T-helper 2 cell treated with Interferon-gamma antibody and Interleukin-4, amounts not matched to agents 5 μg/mL and 100 μg/mL, for 36 hours (primary cell): ENCODE measurements around the gene CREB3L4.

Experiments used
- DNase-seq: peaks from one replicate; pipeline ENCODE4 v3.0.0; 2021; ENCODE audit warnings: low spot score
- H3K27ac Mint-ChIP-seq: one replicate; pipeline ENCODE4 v1.8.0; 2021; ENCODE audit warnings: mild to moderate bottlenecking, mixed read lengths
- H3K27me3 Mint-ChIP-seq: one replicate; pipeline ENCODE4 v1.8.0; 2021; ENCODE audit warnings: low read depth, mixed read lengths
- H3K36me3 Mint-ChIP-seq: one replicate; pipeline ENCODE4 v1.8.0; 2021; ENCODE audit warnings: low read depth, mixed read lengths
- H3K4me1 Mint-ChIP-seq: one replicate; pipeline ENCODE4 v1.8.0; 2021; ENCODE audit warnings: low read depth, mixed read lengths
- H3K4me3 Mint-ChIP-seq: one replicate; pipeline ENCODE4 v1.8.0; 2022; ENCODE audit warnings: mild to moderate bottlenecking, moderate library complexity, mixed read lengths
- H3K9me3 Mint-ChIP-seq: one replicate; pipeline ENCODE4 v1.8.0; 2021; ENCODE audit warnings: mixed read lengths

CREB3L4 gene

DNA sequence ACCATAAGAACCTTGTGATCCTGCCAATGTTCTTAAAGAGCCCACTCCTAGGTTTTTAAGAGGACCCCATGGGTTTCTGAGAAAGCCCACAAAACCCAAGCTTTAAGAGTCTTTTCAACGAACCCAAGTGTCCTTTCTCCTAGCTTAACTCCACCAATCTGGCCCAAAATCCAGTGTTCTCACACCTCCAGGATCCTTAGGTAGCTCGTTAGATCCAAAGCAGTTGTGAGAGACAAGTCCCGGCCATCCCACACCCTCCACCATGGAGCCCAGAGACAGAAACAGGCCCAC lies 22.9 kb upstream of the CREB3L4 start:
- Mint-ChIP-seq H3K27ac (peak overlapping the region; percentile 97), H3K27me3 (no peaks in the 10 kb centered on the region), H3K9me3 (no peaks in the 10 kb centered on the region), H3K36me3 (peaks cover 62% of the 10 kb centered on the region), H3K4me1 (peaks cover 11% of the 10 kb centered on the region), H3K4me3 (peak overlapping the region; percentile 94)
- no peak for DNase-seq

DNA sequence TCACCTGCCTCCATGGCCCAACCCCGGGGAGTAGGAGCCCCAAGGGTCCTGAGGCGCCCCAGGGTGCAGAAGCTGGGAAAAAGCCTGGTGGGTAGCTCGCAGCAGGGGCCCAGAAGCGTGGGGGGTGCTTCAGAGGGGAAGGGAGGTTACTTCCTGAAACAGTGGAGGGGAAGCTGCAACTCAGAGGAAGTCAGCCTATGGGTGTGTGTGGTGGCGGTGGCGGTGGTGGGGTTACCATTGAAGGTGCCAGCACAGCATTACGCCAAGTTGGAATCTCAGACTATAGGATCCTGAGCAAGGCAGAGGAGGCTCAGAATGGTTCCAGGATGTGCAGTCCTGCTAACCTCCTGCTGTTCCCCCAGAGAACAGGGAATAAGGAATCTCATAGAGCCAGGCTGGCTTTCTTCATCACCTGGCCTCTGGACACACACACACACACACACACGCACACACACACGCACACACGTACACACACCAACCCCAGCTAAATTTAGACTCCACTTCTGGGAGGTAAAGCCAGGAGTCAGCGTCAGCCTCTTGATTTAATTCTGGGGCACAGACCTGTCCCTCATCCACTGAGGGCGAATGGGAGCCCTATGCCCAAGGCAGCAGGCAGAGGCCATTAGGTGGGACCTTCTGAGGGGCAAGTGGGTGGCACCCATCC lies 22.4 kb upstream of the CREB3L4 start:
- Mint-ChIP-seq H3K36me3 (peaks cover 62% of the 10 kb centered on the region), H3K4me1 (peaks cover 11% of the 10 kb centered on the region), H3K27ac (peak overlapping the region; percentile 97), H3K9me3 (no peaks in the 10 kb centered on the region), H3K4me3 (peak overlapping the region; percentile 94), H3K27me3 (no peaks in the 10 kb centered on the region)
- DNase-seq = peak; percentile 73

DNA sequence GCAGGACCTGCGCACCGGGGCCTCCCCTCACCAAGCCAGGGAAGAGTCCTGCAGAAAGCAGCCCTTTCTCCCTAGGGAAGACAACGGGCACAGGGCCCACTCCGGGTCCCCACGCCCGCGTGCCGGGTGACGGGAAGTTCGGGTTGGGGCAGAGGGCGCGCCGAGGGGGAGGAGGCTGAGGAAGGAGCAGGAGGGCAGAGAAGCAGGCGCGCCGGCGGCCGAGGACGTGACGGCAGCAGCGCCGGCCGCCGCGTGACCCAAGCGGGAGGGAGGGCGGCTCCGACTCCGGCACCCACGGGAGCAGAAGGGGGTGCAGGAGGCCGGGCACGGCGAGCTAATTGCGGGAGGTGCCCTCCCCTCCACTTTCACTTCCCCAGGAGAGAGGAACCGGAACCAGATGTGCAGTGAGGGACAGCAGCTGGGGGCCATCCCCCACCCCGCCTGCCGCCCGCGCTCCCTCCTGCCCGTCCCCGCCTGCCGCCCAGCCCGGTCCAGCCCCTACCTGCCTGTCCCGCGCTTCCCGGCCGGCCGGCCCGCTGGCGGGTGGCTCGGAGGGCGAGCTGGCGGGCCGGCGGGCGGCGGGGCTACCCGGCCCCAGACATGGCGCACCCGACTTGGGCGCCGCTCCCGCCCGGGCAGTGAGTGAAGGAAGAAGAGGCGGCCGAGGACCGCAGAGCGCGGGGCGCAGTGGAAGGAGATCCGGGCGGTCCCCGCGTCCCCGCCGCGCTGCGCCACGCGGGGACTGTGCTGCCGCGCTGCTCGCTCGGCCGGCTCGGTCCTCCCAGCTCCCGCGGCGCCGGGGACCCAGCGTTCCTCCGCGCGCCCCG lies 21.7 kb upstream of the CREB3L4 start:
- DNase-seq = peak; percentile 74
- peak overlapping the region; percentile 94 for H3K4me3 Mint-ChIP-seq
- H3K4me1 Mint-ChIP-seq = peaks cover 13% of the 10 kb centered on the region
- H3K36me3 Mint-ChIP-seq = peaks cover 65% of the 10 kb centered on the region
- H3K27ac Mint-ChIP-seq = peak overlapping the region; percentile 97
- H3K9me3 Mint-ChIP-seq = no peaks in the 10 kb centered on the region
- no peaks in the 10 kb centered on the region for H3K27me3 Mint-ChIP-seq

DNA sequence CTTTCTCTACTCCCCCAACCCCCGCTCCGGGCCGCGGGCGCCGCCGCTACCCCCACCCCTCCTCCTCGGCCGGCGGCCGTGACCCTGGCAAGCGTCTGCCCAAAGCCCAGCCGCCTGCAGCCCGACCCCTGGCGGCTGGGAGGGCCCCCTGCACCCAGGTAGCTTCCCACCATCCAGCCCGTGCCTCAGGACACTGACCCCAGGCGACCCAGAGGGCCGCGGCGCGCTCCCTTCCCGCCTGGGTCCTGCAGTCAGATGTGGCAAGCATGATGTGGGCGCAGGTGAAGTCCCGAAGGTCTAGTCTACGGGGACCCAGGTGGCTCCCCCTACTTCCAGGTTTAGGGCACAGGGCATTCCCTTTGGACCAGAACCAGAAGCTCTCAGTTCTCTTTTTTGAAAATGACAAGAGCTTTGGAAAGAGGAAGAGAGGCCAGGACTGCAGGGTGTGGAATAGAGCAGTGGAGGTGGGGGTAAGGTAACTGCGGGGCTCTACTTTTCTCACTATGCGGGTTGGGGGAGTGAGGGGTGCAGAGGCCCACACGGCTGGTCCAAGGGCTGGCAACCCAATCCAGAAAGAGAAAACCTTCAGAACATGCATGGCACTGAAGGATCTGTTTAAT lies 21.0 kb upstream of the CREB3L4 start, which contains the start of gene DENND4B:
Gene DENND4B, minus strand, starts transcription at position 97 of the 620 bp plus-strand sequence. CDS start 2,344 bp downstream, outside the sequence.
- no peaks in the 10 kb centered on the region for H3K27me3 Mint-ChIP-seq

DNA sequence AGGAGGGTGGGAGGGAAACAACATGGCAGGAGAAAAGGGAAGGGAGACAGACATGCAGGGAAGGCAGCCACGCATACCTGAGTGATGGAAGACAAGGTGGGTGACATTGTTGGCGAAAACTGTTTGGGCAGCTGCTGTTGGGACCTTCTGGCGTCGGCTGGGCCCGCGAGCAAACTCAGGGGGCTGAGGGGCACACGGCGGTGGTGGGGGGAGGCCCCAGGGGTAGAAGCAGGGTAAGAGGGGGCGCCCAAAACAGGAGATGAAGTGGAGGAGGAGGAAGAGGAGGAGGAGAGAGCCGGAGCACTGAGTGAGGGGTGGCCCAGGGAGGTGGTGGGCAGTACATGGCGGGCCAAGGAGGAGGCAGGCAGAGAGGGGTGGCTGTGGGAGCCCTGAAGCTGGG lies 16.5 kb upstream of the CREB3L4 start:
- no peak for DNase-seq
- Mint-ChIP-seq H3K4me3 (no peak overlapping the region), H3K36me3 (peaks cover 59% of the 10 kb centered on the region), H3K27me3 (no peaks in the 10 kb centered on the region), H3K4me1 (peaks cover 18% of the 10 kb centered on the region), H3K27ac (peak overlapping the region; percentile 1), H3K9me3 (no peaks in the 10 kb centered on the region)

More for the DNA sequence above, 21.0 kb upstream of the CREB3L4 start, which contains the start of gene DENND4B:
- peak; percentile 79 for DNase-seq
- Mint-ChIP-seq H3K27ac (peak within 1 kb of the TSS; percentile 97), H3K9me3 (no peaks in the 10 kb centered on the region), H3K4me3 (peak within 1 kb of the TSS; percentile 94), H3K4me1 (peaks cover 14% of the 10 kb centered on the region), H3K36me3 (peaks cover 67% of the 10 kb centered on the region)

DNA sequence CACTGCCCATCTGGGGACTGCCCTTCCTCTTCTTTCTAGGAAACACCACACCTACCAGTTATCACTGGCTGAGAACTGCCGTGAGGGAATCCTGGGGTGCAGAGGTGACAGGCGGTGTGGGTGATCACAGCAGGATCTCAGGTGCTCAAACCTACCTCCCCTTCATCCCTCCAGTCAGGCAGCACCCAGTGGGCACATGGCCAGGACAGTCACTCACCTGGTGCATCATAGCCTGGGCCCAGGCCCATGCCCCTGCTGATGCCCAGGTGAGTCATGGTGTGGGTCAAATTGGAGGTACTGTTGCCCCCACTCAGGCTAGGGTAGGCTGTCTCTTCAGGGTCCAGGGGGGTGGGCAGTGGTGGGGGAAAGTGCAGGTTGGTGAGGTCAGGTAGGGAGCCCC lies 15.9 kb upstream of the CREB3L4 start:
- H3K27ac Mint-ChIP-seq = no peak overlapping the region
- H3K4me1 Mint-ChIP-seq = peaks cover 24% of the 10 kb centered on the region
- H3K4me3 Mint-ChIP-seq = no peak overlapping the region
- peaks cover 60% of the 10 kb centered on the region for H3K36me3 Mint-ChIP-seq
- DNase-seq = no peak
- H3K27me3 Mint-ChIP-seq = no peaks in the 10 kb centered on the region
- no peaks in the 10 kb centered on the region for H3K9me3 Mint-ChIP-seq

DNA sequence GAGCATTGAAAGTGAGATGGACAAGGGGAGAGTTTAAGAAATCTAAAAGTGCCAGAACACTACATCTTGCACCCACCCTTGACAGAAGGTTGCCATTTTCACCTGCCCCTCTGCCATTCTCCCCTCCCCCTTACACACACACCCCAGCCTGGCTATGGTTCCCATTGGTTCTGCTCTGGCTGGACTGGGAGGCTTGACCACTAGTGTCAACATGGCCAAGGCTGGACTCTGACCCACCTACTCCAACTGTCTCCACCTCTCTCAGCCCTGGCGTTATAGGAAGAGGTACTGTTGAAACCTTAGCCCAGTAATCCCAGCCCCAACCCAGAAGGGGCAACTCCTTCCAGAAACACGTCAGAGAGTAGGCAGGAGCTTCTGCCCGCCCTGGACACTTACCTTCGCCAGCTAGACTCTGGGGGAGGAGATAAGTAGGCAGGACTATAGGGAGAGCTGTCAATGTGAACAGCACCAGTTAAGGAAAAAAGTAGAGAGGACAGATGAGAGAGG lies 13.8 kb upstream of the CREB3L4 start:
- no peaks in the 10 kb centered on the region for H3K27me3 Mint-ChIP-seq
- H3K9me3 Mint-ChIP-seq = no peaks in the 10 kb centered on the region
- no peak overlapping the region for H3K4me3 Mint-ChIP-seq
- peak overlapping the region; percentile 9 for H3K27ac Mint-ChIP-seq
- peaks cover 50% of the 10 kb centered on the region for H3K36me3 Mint-ChIP-seq
- peaks cover 32% of the 10 kb centered on the region for H3K4me1 Mint-ChIP-seq
- DNase-seq = no peak

DNA sequence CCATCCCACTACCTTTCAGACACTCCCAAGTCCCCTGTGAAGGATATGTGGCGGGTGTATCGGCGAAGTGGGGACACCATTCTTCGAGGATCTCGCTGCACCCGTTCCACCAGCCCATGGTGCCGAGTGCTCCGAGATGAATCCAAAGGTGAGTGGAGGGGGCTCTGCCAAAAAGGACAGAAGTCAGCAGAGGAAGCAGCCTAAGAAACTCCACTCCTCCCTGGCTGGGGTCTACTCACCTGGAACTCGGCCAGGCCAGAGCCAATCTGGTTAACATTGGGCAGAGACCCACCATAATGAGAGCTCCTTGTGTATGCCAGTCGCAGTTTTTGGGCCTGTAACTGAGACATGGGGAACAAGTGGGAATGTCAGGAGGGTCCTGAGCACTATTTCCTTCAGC lies 12.9 kb upstream of the CREB3L4 start:
- no peak overlapping the region for H3K4me3 Mint-ChIP-seq

DNA sequence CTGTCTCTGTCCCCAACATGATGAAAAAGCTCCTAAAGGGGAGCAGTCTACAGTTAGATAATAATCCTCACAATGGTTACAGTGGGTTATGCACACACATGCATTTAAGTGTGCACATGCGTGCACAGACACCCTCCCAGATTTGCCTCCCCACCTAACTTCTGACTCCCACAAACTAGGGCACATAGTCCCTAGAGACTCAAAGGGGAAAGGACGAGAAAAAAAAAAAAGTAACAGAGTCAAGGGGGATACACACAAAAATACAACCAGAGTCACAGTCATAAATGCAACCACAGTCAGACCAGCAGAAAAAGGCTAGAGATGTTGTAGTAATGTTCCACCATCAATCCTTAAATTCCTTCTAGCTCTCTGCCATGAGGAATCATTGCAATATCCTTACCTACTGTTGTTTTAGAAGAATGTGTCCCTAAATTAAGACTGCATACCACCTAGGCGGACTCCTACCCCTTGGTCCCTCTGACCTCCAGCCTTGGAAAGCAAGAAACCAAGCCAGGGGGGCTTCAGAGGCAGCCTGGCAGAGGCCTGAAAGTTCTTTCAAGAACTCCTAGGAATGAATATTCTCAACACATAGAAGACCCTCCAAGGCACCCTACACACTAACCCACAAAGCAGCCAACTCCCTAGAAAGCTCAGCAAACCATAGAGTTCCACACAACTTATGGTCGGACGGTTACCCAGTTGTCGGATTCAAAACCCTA lies 10.5 kb upstream of the CREB3L4 start:
- Mint-ChIP-seq H3K27ac (peak overlapping the region; percentile 95), H3K9me3 (no peaks in the 10 kb centered on the region), H3K27me3 (no peaks in the 10 kb centered on the region), H3K4me3 (peak overlapping the region; percentile 99), H3K36me3 (peaks cover 31% of the 10 kb centered on the region), H3K4me1 (peaks cover 40% of the 10 kb centered on the region)
- DNase-seq = no peak

More for the DNA sequence above, 12.9 kb upstream of the CREB3L4 start:
- no peak for DNase-seq
- peaks cover 37% of the 10 kb centered on the region for H3K4me1 Mint-ChIP-seq
- no peak overlapping the region for H3K27ac Mint-ChIP-seq
- H3K27me3 Mint-ChIP-seq = no peaks in the 10 kb centered on the region
- no peaks in the 10 kb centered on the region for H3K9me3 Mint-ChIP-seq
- H3K36me3 Mint-ChIP-seq = peaks cover 46% of the 10 kb centered on the region

DNA sequence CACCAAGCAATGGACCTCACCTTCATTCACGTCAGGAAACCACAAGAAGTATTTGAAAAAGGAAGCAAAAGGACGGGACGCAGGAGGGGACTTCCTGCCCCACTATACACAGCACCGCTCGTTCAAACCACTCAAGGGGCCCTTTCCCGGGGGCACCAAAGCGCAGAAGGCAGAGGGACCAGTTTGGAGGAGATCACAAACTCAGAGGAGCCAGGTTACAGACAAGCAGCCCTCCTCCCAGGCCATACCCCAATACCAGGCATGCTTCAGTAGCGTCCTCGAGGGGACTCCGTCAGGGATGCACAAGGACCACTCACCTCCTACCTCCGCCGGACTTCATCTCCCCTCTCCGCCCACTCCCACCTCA lies 10.0 kb upstream of the CREB3L4 start:
- peaks cover 44% of the 10 kb centered on the region for H3K4me1 Mint-ChIP-seq
- peak overlapping the region; percentile 99 for H3K4me3 Mint-ChIP-seq
- H3K36me3 Mint-ChIP-seq = peaks cover 30% of the 10 kb centered on the region
- DNase-seq = peak; percentile 53
- H3K27me3 Mint-ChIP-seq = no peaks in the 10 kb centered on the region
- no peaks in the 10 kb centered on the region for H3K9me3 Mint-ChIP-seq
- peak overlapping the region; percentile 95 for H3K27ac Mint-ChIP-seq

DNA sequence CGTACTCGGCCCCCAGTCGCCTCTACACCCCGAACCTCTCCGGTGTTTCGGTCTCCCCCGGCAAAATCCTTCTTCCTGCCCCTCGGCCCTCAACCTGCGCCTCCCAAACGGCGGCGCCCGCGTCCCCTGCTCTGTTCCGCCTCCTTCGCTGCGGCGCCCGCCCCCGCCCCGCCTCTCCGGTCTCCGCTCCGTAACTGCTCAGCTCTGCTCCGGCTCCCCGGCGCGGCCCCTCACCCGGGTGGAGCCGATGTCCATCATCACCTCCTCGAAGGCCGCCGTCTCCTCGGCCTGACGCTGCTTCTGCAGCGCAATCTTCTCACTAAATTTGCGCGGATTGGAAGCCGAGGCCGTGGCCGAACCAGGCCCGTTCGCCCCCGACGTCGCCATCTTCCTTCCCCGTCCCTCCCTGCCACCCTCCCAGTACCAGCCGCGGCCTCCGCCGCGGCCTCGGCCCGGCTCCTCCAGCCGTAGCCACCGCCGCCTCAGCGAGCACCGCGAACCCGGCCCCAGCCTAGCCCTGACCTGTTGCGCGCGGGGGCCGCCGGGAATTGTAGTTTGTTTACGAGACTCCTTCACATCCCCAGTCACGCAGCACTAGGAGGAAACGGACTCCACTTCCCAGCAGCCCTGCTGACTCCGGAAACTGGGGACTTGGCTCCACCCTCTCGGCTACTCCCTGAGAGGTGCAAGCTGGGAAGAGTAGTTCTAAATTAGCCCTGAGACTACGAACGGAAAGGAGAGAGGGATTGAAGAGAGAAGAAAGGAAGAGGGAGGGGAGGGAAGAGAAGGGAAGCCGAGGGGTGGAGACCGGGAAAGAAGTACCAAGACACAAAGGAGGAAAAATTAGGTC lies 9.4 kb upstream of the CREB3L4 start, which contains the start of gene CRTC2:
Gene CRTC2, minus strand, starts transcription at position 502 of the 850 bp plus-strand sequence. Its CDS starts 115 bp downstream, at position 387.
- H3K4me3 Mint-ChIP-seq = peak within 1 kb of the TSS; percentile 99
- H3K36me3 Mint-ChIP-seq = peaks cover 27% of the 10 kb centered on the region
- peaks cover 44% of the 10 kb centered on the region for H3K4me1 Mint-ChIP-seq
- H3K9me3 Mint-ChIP-seq = no peaks in the 10 kb centered on the region
- peak within 1 kb of the TSS; percentile 95 for H3K27ac Mint-ChIP-seq
- H3K27me3 Mint-ChIP-seq = no peaks in the 10 kb centered on the region
- peak; percentile 98 for DNase-seq

DNA sequence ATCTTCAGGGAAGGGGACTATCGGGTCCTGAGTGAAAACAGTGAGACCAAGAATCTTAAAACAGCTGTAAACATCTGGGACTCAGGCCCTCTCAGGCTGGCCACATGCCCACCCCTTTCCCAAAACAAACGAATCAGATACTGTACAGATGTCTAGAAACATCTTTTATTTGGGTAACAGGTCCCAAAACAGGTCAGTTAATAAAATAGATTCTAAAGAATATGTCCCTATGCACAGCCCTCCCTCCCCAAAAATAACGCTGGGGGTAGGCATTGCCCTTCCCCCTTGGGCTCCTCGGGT lies 8.8 kb upstream of the CREB3L4 start:
- Mint-ChIP-seq H3K27ac (peak overlapping the region; percentile 95), H3K4me1 (peaks cover 48% of the 10 kb centered on the region), H3K36me3 (peaks cover 25% of the 10 kb centered on the region), H3K9me3 (no peaks in the 10 kb centered on the region), H3K27me3 (no peaks in the 10 kb centered on the region), H3K4me3 (peak overlapping the region; percentile 99)
- no peak for DNase-seq

DNA sequence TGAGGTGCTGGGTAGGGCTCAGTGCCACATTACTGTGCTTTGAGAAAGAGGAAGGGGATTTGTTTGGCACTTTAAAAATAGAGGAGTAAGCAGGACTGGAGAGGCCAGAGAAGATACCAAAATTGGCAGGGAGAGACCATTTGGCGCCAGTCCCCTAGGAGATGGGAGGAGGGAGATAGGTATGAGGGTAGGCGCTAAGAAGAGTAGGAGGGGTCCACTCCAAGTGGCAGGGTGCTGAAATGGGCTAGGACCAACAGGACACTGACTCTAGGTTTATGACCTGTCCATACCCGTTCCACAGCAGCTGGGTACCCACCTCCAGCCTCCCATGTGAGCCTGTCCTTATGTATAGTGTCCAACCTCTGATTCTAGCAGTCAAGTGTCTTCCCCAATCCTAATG lies 8.2 kb upstream of the CREB3L4 start:
- H3K36me3 Mint-ChIP-seq = peaks cover 20% of the 10 kb centered on the region
- H3K27me3 Mint-ChIP-seq = no peaks in the 10 kb centered on the region
- H3K27ac Mint-ChIP-seq = no peak overlapping the region
- H3K4me3 Mint-ChIP-seq = no peak overlapping the region
- H3K4me1 Mint-ChIP-seq = peaks cover 46% of the 10 kb centered on the region
- no peak for DNase-seq
- no peaks in the 10 kb centered on the region for H3K9me3 Mint-ChIP-seq
